HG02610 (cell line): ENCODE measurements around the gene IRGC.
A peak's percentile ranks its signal among the peaks of the same experiment; 100 is the strongest.
"Not testable (repeated sequence)": the region's sequence is repeated elsewhere in the genome, so short reads cannot be mapped to it uniquely, and the experiment has no call there.

Experiments
- ATAC-seq: cut with Tn5 transposase; IDR thresholded peaks from one replicate; pipeline ENCODE4 v1.9.1; 2021; ENCODE audit warnings: mild to moderate bottlenecking, moderate library complexity; ENCODE audit not compliant: unreplicated experiment

IRGC gene, protein sequence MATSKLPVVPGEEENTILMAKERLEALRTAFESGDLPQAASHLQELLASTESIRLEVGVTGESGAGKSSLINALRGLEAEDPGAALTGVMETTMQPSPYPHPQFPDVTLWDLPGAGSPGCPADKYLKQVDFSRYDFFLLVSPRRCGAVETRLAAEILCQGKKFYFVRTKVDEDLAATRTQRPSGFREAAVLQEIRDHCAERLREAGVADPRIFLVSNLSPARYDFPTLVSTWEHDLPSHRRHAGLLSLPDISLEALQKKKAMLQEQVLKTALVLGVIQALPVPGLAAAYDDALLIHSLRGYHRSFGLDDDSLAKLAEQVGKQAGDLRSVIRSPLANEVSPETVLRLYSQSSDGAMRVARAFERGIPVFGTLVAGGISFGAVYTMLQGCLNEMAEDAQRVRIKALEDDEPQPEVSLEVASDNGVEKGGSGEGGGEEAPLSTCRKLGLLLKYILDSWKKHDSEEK

DNA sequence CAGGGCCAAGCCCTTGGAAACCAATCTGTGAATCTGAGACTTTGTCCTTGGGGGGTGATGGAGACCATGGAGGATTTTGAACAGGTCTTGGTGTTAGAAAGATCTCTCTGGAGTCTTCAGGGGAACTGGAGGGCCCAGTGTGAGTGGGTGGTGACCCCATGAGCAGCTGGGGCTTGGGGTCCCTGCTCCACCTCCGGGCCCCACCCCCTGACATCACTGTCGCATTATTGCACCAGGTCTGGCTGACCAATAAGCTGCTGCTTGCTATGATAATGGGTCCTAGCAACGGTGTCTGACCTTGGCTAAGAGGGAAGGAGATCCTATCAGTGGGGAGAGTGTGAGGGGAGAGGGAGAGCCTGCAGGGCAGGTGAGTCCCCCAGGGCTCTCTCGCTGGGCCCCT, at the start of gene IRGC:
TSS of gene IRGC (plus strand) at position 301 of the 400 bp plus-strand sequence. CDS start 2,483 bp downstream, outside the sequence.
- ATAC-seq, result no peak

DNA sequence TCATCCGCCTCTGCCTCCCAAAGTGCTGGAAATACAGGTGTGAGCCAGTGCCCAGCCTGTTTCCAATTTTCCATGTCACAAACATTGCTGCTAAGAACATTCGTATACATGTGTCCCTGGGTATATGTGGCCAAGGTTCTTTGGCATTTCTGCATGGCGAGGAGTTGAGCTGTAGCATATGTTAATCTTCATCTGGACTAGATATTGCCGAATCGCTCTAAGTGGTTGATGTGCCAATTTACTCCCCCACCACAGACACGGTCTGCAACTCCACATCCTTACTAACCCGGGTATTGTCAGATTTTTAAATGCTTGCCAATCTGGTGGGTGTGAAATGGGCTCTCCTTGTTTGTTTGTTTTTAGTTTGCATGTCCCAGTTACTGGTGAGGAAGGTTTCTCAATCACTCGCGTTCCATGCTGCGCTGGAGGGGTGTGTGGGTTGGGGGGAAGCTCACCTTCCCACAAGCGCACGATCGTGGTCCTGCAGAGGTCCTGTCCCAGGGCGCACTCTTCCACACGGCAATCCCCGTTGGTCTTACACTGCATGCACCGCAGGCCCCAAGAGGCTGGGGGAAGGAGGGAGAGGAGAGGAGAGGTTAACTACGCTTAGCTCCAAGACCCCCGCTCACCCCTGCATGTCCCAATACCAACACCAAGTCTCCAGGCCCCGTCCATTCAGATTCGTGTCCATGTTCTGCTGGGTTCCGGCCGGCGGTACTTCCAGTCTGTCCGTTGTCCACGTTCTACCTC, 48.6 kb upstream of the IRGC start:
- ATAC-seq, result no peak

DNA sequence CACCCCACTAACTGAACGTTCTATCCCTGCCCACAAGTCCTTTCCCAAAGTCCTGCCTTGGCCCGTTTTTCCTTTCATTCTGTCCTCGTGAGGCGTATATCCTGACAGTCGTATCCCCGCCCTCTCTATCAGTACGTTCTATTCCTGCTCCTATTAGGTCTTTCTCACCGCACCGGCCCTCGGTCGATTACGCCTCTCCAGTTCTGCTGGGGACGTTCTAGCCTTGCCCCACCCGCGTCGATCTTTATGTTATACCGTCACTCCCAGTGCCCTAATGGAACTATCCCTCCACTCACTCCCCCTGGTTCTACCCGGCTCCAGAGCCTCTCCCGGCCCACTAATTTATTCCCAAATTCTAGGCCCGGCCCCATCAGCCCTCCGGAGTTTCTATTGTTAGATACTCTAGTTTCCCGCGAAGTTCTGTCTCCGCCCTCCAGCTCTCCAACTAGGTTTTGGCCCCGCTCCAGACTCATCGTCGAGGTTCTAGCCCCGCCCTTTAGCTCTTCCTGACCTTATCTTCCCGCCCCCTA, 47.9 kb upstream of the IRGC start:
- ATAC-seq, result no peak

DNA sequence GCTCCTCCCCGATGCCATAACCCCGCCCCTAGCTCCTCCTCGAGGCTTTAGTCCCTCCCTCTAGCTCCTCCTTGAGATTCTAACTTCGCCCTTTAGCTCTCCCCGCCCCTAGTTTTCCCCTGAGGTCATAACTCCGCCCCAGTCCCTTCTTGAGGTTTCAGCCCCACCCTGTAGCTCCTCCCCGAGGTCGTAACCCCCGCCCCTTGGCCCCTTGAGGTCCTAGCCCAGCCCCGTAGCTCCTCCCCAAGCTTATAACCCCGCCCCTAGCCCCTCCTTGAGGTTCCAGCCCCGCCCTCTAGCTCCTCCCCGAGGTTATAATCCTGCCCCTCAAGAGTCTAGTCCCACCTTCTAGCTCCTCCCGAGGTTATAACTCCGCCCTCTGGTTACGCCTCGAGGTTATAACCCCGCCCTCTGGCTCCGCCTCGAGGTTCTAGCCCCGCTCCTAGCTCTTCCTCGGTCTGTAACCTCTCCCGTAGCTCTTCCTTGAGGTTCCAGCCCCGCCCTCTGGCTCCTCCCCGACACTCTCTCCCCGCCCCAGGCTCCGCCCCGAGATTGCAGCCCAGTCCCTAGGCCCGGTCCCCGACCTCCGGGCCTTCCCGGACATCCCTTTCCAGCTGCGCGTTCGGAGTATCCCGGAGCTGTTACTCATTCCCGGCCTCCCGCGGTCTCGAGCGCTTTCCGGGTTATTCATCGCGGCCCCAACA, 47.3 kb upstream of the IRGC start:
- peak; percentile 84 for ATAC-seq

DNA sequence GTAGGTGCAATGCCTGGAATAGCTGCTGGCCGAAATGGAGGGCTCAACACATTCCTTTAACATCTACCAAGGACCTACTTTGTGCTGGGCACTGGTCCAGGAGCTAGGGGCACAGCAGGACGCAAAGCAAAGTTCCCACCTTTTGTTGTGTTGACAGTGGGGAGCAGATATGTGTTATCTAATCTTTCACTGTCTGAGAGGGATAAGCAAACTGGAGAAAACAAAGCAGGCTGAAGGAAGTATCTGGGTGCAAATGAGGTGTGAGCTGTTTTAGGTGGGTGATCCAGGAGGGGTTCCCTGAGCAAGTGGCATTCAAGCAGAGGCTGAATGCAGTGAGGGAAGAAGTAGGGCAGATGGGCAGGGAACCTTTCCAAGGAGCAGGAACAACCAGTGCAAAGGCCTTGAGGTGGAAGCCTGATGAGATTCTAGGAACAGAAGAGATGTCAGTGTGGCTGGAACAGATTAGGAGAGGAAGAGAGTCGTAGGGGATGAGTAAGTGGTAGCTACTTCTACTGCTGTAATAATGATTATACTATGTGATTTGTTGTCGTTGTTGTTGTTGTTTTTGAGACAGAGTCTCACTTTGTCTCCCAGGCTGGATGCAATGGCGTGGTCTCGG, 43.7 kb upstream of the IRGC start:
- no peak for ATAC-seq

DNA sequence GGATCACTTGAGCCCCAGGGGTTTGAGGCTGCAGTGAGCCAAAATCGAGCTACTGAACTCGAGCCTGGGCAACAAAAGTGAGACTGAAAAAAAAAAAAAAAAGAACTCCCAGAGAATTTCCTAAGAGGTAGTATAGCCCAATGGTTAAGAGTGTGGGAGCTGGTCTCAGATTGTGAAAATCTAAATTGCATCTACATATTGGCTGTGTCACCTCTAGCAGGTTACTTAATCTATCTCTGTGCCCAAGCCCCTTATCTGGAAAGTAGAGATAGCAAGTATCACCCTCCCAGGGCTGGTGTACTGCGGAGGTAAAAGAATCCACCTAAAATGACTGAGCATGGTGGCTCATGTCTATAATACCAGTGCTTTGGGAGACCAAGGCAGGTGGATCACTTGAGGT, 42.2 kb upstream of the IRGC start:
- no peak for ATAC-seq

DNA sequence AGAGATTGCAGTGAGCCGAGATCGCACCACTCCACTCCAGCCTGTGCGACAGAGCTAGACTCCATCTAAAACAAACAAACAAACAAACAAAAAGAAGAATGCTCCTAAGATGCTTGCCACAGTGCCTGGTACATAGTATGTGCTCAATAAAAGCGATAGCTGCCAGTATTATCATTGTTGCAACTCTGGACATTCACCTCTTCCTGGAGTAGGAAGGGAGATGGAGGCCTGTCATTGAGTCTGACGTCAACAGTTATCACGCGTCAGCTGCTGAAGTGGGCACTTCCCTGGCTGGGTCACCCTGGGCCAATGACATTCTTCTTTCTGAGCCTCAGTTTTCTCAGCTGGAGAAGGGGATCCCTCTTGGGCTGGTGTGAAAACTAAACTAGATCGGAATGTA, 41.7 kb upstream of the IRGC start:
- no peak for ATAC-seq

DNA sequence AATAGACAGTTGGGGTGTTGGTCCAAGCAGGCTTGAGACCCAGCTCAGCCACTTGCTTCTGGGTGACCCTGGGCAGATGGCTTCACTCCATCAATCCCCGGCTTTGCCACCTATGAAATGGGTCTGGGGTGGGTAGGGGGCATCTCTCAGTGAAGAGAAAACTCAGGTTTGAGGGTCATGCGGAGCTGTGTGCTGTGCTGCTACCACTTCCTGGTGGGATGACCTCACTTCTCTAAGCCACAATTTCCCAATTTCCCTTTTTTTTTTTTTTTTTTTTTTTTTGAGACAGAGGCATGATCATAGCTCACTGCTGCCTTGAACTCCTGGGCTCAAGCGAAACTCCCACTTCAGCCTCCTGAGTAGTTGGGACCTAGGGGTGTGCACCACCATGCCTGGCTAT, 41.3 kb upstream of the IRGC start:
- no peak for ATAC-seq

DNA sequence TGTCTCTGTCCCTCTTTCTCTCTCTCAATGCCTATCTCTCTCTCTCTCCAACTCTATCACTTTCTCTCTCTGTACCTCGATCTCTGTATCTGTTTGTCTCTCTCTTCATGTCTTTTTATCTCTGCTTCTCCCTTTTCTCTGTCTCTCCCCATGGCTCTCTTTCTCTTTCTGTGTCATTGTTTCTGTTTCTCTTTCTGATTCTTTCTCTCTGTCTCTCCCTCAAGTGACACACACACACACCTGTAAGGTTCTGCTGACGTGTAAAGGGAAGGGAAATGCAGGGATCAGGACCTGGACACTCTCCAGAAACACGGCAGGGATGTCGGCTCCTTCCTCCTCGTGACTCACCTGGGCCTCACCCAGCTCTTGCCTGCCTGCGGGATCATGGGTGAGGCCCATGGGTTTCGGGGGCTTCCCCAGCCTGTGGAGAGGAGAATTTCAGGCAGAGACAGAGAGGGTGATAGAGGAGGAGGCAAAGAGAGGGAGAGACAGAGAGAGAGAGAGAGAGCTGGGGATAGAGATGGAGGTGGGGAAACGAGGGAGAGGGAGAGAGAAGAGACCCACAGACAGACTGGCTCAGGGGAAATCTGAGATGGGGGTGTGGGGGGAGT, 40.5 kb upstream of the IRGC start:
- no peak for ATAC-seq

DNA sequence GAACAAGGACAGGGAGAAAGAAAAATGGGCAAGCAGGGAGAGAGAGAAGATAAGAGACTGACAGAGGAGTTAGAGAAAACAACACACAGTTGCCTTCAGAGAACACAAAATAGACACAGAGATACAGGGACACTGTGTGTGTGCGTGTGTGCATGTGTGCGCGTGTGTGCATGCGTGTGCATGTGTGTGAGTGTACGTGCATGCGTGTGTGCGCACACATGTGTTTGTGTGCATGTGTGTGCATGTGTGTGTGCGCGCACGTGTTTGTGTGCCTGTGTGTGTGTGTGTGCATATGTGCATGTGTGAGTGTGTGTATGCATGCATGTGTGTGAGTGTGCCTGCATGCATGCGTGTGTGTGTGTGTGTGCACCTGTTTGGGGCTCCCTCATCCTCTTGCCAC, 40.0 kb upstream of the IRGC start:
- ATAC-seq, result no peak

DNA sequence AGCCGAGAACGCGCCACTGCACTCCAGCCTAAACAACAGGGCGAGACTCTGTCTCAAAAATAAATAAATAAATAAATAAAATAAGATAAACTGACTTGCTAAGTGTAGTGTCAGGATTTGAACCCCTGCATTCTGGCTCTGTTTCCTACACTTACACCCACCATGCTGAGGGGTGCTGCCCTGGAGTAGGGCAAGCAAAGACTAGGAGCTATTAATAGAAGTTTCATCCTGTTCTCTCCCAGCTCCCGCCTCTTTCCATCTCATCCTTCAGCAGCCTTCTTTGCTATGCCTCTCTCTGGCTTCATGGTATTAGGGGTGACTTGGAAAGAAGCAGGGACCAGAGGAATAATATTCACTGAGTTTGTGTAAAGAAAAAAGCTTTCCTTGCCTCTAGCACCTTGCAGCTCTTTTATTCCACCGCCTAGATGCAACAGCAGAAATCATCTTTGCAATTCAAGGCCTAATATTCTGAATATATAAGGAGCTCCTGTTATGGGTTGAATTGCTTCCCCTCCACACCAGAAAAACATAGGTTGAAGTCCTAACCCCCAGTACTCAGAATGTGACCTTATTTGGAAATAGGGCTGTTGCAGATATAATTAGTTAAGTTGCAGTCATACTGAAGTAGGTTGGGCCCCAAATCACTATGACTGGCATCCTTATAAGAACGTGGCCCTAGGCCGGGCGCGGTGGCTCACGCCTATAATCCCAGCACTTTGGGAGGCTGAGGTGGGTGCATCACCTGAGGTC, 37.2 kb upstream of the IRGC start:
- ATAC-seq, result no peak

DNA sequence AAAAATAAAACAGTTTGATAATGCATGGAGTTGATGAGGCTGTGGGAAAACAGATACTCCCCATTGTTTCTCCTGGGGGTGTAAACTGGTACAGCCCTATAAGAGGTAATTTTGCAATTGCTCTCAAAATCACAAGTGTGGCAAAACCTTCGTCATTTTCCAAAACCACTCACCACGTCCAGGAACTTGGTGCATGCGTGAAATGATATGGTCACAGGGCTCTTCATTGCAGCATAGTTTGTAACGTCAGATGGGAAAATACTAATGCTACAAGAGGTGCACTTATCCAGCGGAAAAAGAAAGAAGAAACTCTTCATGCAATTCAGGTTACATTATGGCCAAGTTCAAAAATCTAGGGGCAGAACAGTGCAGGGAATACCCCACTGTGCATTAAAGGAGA, 34.1 kb upstream of the IRGC start:
- no peak for ATAC-seq

DNA sequence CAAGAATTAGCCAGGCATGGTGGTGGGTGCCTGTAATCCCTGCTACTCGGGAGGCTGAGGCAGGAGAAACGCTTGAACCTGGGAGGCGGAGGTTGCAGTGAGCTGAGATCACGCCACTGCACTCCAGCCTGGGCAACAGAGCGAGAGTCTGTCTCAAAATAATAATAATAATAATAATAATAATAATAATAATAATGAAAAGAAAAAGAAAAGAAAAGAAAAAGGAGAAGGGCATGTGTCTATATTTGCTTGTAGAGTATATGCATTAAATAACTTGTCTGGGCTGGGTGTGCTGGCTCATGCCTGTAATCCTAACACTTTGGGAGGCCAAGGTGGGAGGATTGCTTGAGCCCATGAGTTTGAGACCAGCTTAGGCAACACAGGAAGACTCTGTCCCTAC, 33.6 kb upstream of the IRGC start:
- not testable (repeated sequence) for ATAC-seq

DNA sequence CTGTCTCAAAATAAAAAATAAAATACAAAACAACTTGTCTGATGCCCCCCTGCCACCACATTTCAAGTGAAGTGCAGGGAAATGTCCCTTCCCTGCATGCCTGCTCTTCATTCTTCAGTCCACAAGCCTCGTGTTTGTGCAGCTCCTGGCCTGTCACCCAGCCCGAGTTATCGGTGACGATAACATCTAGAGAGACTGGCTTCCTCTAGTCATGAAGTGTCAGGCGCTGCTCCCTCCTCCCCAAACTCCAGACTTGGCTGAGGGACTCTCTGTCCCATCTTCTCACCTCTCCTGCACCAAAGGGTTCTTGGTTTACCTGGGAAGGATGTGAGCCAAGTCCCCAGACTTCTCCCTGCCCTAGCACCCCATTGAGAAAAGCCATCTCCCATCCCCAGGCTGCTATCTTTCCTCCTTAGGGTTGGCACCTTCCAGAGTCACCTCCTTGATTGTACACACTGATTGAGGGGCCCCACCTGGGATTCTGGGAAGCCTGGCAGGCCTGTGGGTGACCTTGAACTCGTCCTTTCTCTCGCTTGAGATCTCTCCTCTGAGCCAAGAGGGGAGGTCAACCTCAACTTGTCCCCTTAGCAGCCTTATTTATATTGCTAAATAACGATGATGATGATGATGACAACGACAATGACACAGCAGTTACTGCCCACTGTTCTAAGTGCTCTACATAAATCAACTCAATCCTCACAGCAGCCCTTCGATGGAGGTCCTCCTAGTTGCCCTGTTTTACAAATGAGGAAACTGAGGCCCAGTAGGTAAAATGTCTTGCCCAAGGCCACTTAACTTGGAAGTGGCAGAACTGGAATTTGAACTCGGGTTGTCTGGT, 32.8 kb upstream of the IRGC start:
- ATAC-seq, result no peak

DNA sequence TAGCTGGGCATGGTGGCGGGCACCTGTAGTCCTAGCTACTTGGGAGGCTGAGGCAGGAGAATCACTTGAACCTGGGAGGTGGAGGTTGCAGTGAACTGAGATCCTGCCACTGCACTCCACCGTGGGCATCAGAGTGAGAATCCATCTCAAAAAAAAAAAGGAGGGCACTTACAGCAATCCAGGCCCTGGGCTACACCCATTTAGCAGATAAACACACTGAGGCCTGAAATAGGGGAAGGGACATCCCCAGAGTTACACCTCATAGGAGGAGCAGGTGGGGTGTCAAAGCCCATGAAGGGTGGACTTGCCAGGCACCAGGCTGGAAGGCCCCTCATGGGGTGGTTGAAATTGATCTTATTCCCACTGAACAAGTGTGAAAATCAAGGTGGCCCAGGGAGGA, 32.0 kb upstream of the IRGC start:
- no peak for ATAC-seq

DNA sequence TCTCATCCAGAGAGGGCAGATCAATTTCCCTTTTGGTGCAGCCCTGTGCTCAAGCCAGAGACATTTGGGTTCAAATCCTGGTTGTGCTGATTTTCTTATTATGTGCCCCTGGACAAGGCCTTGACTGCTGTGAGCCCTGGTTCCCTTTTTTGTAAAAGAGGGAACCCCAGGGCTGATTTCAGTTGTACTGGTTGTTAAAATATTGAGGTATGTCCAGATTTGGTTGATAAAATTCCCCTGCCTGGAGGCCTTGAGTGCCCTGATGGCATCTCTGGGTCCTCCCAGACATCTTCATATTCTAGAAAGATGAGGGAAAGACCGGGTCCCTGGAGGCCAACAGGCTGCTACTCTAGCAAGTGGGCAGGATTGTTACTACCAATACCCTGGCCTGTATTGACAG, 31.6 kb upstream of the IRGC start:
- no peak for ATAC-seq

DNA sequence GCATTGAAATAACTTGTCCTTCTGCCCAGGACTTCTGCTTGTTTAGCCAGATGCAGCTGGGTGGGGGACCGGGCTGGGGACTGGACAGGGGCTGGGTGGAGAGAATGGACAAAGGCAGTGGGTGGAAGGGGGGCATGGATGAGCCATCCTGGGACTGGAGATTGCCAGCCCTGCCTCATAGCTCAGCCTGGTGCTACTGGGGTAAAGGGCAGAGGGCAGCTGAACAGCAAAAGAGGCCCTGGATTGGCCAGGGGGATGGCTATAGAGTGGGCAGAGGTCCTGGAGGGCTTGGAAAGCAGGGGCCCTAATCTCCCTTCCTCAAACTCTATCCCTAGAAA, 28.2 kb upstream of the IRGC start:
- no peak for ATAC-seq

DNA sequence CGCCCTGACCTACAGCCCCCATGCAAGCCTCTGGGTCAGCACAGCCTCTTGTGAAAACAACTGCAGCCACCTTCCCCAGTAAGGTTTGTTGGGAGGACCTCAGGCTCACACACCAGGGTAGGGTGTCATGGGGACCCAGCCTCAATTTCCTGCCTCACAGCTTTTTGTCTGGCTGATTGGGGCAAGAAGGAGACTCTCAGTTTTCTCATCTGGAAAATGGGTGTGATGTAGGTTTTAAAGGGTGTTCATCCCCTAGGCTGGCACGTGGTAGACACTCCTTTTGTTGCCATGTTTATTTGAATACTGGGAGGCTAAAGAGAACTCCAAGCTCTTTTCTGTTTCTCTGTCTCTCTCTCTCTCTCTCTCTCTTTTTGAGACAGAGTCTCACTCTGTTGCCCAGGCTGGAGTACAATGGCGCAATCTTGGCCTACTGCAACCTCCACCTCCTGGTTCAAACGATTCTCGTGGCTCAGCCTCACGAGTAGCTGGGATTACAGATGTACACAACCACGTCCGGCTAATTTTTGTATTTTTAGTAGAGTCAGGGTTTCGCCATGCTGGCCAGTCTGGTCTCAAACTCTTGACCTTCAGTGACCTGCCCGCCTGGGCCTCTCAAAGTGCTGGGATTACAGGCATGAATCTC, 27.7 kb upstream of the IRGC start:
- ATAC-seq, result no peak

DNA sequence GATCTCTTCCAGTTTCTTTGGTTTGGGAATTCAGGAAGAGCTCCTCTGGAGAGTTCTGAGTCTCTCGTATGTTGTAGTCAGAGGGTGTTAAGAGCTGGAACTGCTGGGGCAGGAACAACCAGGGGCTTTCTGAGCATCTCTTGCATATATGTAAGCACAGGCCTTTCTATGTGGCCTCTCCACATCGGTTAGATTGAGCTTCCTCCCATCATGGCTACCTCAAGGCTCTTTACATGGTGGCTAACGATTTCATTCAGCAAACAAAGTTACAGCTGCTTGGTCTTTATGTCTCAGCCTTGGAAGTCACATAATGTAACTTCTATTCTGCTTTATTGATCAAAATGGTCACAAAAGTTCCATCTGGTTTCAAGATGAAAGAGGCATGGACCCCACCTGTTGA, 25.4 kb upstream of the IRGC start:
- ATAC-seq, result no peak
